HCT116 (cell line): ENCODE data around the gene NR2C2. TPM values are rescaled to one million over a fixed set of nuclear protein-coding genes. Genes with fewer than 3 reads are reported as not detected.

ENCODE experiments used
- ATAC-seq: fragments of 200-7000 bp; cut with Tn5 transposase; 2 replicates; pipeline ENCODE4 v1.9.1; 2020; ENCODE audit warnings: mild to moderate bottlenecking, moderate library complexity
- BruUV-seq: library from RNA; stranded (reverse); fragments of 400-500 nt; replicated peaks from 2 replicates; lab custom pipeline; 2021; lab: Mats Ljungman, UMichigan
- CTCF ChIA-PET: fragments of 300-600 bp; sonication (Branson Sonifier 250); formaldehyde crosslinking; loops from one replicate; lab custom pipeline; 2021; ENCODE audit warnings: antibody characterized with exemption; lab: Charles Lee
- POLR2A ChIA-PET: fragments of 300-600, 350-600 bp; sonication (Branson Sonifier 250); formaldehyde crosslinking; loops from one replicate; lab custom pipeline; 2021; ENCODE audit warnings: antibody characterized with exemption; lab: Charles Lee
- RAD21 ChIA-PET, 2 experiments: fragments of 300-600 bp; sonication (Branson Sonifier 250); formaldehyde crosslinking; loops; one replicate each; lab custom pipeline; 2023; ENCODE audit warnings: low total read pairs in 2 of 2; ENCODE audit not compliant: uncharacterized antibody in 2 of 2, unreplicated experiment in 2 of 2, low non-redundant PET in 1 of 2; lab: Charles Lee
- DNase-seq: peaks from one replicate; pipeline ENCODE4 v3.0.0-alpha.2; 2010; ENCODE audit warnings: low read depth, low spot score
- H2AFZ ChIP-seq: fragments of 200-600 bp; shearing (Covaris generic), sonication (generic); 2 replicates; pipeline ENCODE4 v1.6.1; 2017; ENCODE audit warnings: low read depth, mixed run types, mixed read lengths, antibody characterized with exemption, low read length; ENCODE audit not compliant: poor library complexity, severe bottlenecking
- H3K27ac ChIP-seq: 2 replicates; pipeline ENCODE4 v1.5.1; 2012; ENCODE audit warnings: low read depth, low read length
- H3K27me3 ChIP-seq: fragments of 200-600 bp; sonication (generic); 2 replicates; pipeline ENCODE4 v1.6.1; 2016; ENCODE audit warnings: mixed run types, low read length, mixed read lengths; ENCODE audit not compliant: insufficient read depth
- H3K36me3 ChIP-seq, 2 experiments: fragments of 200-500 bp in 1 of 2; fragments of 200-600 bp in 1 of 2; sonication (Bioruptor generic) in 1 of 2; sonication (generic) in 1 of 2; 2 replicates each; pipeline versions ENCODE4 v1.5.1 to v1.6.1; 2014 to 2016; ENCODE audit warnings: low read length in 2 of 2, inconsistent platforms in 1 of 2, mixed read lengths in 1 of 2, mixed run types in 1 of 2; ENCODE audit not compliant: insufficient read depth in 2 of 2, control insufficient read depth in 1 of 2
- H3K4me1 ChIP-seq, 2 experiments: fragments of 200-600 bp in 1 of 2; sonication (generic) in 1 of 2; 2 replicates each; pipeline versions ENCODE4 v1.5.1 to v1.6.1; 2012 to 2017; ENCODE audit warnings: low read length in 2 of 2, inconsistent platforms in 1 of 2, mild to moderate bottlenecking in 1 of 2, mixed read lengths in 1 of 2, mixed run types in 1 of 2, moderate library complexity in 1 of 2; ENCODE audit not compliant: insufficient read depth in 2 of 2, control insufficient read depth in 1 of 2
- H3K4me2 ChIP-seq: fragments of 200-600 bp; sonication (generic); 2 replicates; pipeline ENCODE4 v1.6.1; 2017; ENCODE audit warnings: mixed run types, low read length, mixed read lengths
- H3K4me3 ChIP-seq, 2 experiments: fragments of 200-600 bp in 1 of 2; sonication (generic) in 1 of 2; replicated peaks in 1 of 2; 2 replicates each; pipeline ENCODE4 v1.5.1; 2011 to 2016; ENCODE audit warnings: low read length in 2 of 2, control low read depth in 1 of 2, low read depth in 1 of 2, mild to moderate bottlenecking in 1 of 2, mixed read lengths in 1 of 2, mixed run types in 1 of 2
- H3K79me2 ChIP-seq: fragments of 200-600 bp; sonication (generic); 2 replicates; pipeline ENCODE4 v1.6.1; 2017; ENCODE audit warnings: mild to moderate bottlenecking, mixed run types, low read length, moderate library complexity, mixed read lengths; ENCODE audit not compliant: insufficient read depth
- H3K9ac ChIP-seq: fragments of 200-600 bp; sonication (generic); 2 replicates; pipeline ENCODE4 v1.6.1; 2016; ENCODE audit warnings: low read length, mixed read lengths
- H3K9me2 ChIP-seq: fragments of 200-600 bp; sonication (generic), shearing (Covaris generic); 2 replicates; pipeline ENCODE4 v1.6.1; 2017; ENCODE audit warnings: mixed run types, mild to moderate bottlenecking, moderate library complexity; ENCODE audit not compliant: insufficient read depth
- H3K9me3 ChIP-seq, 2 experiments: fragments of 200-500 bp in 1 of 2; fragments of 200-600 bp in 1 of 2; sonication (Bioruptor generic) in 1 of 2; sonication (generic) in 1 of 2; 2 replicates each; pipeline ENCODE4 v1.6.1; 2014 to 2017; ENCODE audit warnings: low read length in 2 of 2, mixed read lengths in 2 of 2, inconsistent platforms in 1 of 2, low read depth in 1 of 2, mild to moderate bottlenecking in 1 of 2, mixed run types in 1 of 2, moderate library complexity in 1 of 2; ENCODE audit not compliant: control insufficient read depth in 1 of 2, insufficient read depth in 1 of 2
- H4K20me1 ChIP-seq: fragments of 200-600 bp; sonication (generic), shearing (Covaris generic); 2 replicates; pipeline ENCODE4 v1.6.1; 2017; ENCODE audit warnings: mixed run types, mild to moderate bottlenecking, moderate library complexity; ENCODE audit not compliant: insufficient read depth
- ATF3 ChIP-seq: IDR thresholded peaks from 2 replicates; pipeline ENCODE4 v1.6.1; 2012
- CEBPB ChIP-seq: IDR thresholded peaks from 2 replicates; pipeline ENCODE4 v1.6.1; 2012; ENCODE audit warnings: low read depth
- CTCF ChIP-seq, 3 experiments: fragments of 200-600 bp in 1 of 3; sonication (generic) in 1 of 3; IDR thresholded peaks in 2 of 3; conservative IDR thresholded peaks in 1 of 3; 2 replicates each; pipeline ENCODE4 v1.5.1; 2012 to 2017; ENCODE audit warnings: low read depth in 2 of 3, low read length in 2 of 3, antibody characterized with exemption in 1 of 3, borderline replicate concordance in 1 of 3, control low read depth in 1 of 3, mild to moderate bottlenecking in 1 of 3, mixed read lengths in 1 of 3, mixed run types in 1 of 3, moderate library complexity in 1 of 3; ENCODE audit not compliant: insufficient read depth in 1 of 3
- EGR1 ChIP-seq: IDR thresholded peaks from 2 replicates; pipeline ENCODE4 v1.6.1; 2012; ENCODE audit warnings: low read depth
- MAX ChIP-seq: IDR thresholded peaks from 2 replicates; pipeline ENCODE4 v1.6.1; 2012
- POLR2AphosphoS5 ChIP-seq: IDR thresholded peaks from 2 replicates; pipeline ENCODE4 v1.6.1; 2011; ENCODE audit warnings: mild to moderate bottlenecking, low read depth, low read length, moderate library complexity
- SIN3A ChIP-seq: IDR thresholded peaks from 2 replicates; pipeline ENCODE4 v1.6.1; 2012; ENCODE audit warnings: low read depth
- SP1 ChIP-seq: IDR thresholded peaks from 2 replicates; pipeline ENCODE4 v1.6.1; 2012; ENCODE audit warnings: low read depth
- TCF7L2 ChIP-seq: IDR thresholded peaks from 2 replicates; pipeline ENCODE4 v1.7.0; 2011; ENCODE audit warnings: borderline replicate concordance, inconsistent platforms; ENCODE audit not compliant: insufficient read depth, insufficient read length; ENCODE audit errors: extremely low read depth
- ZBTB33 ChIP-seq: IDR thresholded peaks from 2 replicates; pipeline ENCODE4 v1.6.1; 2011; ENCODE audit warnings: mild to moderate bottlenecking, low read length, moderate library complexity; ENCODE audit not compliant: insufficient replicate concordance; ENCODE audit errors: extremely low read depth
- intact Hi-C: fragments of 100-400 bp; cut with micrococcal nuclease; formaldehyde crosslinking; loops from 2 replicates; pipeline ENCODE4 v1.10.0; 2022
- total RNA-seq: library from RNA; stranded (reverse); gene quantifications from one replicate; pipeline ENCODE4 v1.2.1, GENCODE V29; 2021; ENCODE audit not compliant: unreplicated experiment

The NR2C2 gene
- total RNA-seq, 1 experiment from 2014 or later, result 45.0 TPM

GRCh38 chr3:15089201-15089600 lies 141.8 kb downstream of the NR2C2 start:
- intact Hi-C loops, result no loop called here
- RAD21 ChIA-PET, result no interaction called here
- ATAC-seq (no peak), DNase-seq (no peak)
- Histone ChIP-seq H3K4me2 (no peak overlapping the region), H3K4me3 (no peak overlapping the region), H3K79me2 (no peaks in the 10 kb centered on the region), H2AFZ (no peak overlapping the region), H3K36me3 (peaks cover 19% of the 10 kb centered on the region in 2 experiments; a peak in 3 of 4 replicates), H3K4me1 (no peaks in the 10 kb centered on the region), H3K9me3 (no peaks in the 10 kb centered on the region), H4K20me1 (no peaks in the 10 kb centered on the region), H3K9me2 (no peaks in the 10 kb centered on the region), H3K27me3 (no peaks in the 10 kb centered on the region), H3K9ac (no peak overlapping the region), H3K27ac (no peak overlapping the region)
- POLR2A ChIA-PET, result no interaction called here
- CTCF ChIA-PET, result interaction anchor here (1.2 kb wide), 1 partner anchor 19 kb away, joined by 3 read pairs; no protein-coding TSS in a partner anchor
- TF ChIP-seq SP1 (no peak), SIN3A (no peak), ATF3 (no peak), ZBTB33 (no peak), POLR2AphosphoS5 (no peak), MAX (no peak), TCF7L2 (no peak), CTCF (IDR thresholded peaks at IDR 0.05 in 2 of 3, conservative IDR thresholded peaks at IDR 0.05 in 1 of 3; ENCODE audit: borderline replicate concordance in 1 of 3, insufficient read depth in 1 of 3, low read depth in 2 of 3, low read length in 2 of 3) (no peak), CEBPB (no peak), EGR1 (no peak)
- TF ChIP-seq, all 23 proteins: peak for 0
- no TSS peak for BruUV-seq
